ENCODE data around the gene EIF4B.

EIF4B gene

DNA sequence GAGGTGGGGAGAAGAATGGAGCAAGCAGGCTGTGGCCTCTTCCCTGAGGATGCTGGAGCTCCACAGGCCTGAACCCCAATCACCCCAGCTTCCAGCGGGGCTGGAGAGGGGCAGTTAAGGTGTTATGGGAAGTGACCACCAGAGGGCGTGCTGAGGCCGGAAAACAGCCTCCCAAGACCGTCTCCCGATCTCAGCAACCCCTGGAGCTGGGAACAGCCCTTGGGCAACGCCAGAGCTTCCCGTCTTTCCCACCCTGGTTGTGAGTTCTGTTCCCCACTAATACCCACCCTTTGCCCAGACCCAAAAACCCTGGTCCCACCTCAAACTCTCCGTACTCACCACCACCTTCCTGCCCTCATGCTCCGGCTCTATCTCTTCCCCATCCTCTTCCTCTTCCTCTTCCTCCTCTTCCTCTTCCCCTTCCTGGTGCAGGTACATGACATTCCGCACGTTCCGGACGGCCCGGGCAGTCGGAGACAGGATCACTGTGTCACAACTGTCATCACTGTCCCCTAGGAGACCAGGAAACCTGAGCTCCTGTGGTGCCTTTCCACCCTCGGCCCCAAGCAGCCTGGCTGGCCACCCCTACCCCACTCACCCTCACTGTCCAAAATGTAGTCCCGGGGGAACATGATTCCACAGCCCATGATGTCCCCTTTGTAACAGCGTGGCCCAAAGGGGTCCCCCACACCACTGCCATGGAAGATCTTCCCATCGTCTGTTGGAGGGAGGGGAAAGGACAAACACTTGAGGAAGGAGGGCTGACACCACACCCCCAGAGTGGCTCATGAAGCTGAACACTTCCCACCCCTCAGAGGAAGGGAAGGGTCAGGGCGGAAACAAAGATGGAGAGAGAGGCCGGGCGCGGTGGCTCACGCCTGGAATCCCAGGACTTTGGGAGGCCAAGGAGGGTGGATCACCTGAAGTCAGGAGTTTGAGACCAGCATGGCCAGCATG lies 60.0 kb downstream of the EIF4B start:
- TF ChIP-seq ZFX (IDR thresholded peaks at IDR 0.05; ENCODE audit: borderline replicate concordance): no peak
- TF ChIP-seq, protein P1, sequence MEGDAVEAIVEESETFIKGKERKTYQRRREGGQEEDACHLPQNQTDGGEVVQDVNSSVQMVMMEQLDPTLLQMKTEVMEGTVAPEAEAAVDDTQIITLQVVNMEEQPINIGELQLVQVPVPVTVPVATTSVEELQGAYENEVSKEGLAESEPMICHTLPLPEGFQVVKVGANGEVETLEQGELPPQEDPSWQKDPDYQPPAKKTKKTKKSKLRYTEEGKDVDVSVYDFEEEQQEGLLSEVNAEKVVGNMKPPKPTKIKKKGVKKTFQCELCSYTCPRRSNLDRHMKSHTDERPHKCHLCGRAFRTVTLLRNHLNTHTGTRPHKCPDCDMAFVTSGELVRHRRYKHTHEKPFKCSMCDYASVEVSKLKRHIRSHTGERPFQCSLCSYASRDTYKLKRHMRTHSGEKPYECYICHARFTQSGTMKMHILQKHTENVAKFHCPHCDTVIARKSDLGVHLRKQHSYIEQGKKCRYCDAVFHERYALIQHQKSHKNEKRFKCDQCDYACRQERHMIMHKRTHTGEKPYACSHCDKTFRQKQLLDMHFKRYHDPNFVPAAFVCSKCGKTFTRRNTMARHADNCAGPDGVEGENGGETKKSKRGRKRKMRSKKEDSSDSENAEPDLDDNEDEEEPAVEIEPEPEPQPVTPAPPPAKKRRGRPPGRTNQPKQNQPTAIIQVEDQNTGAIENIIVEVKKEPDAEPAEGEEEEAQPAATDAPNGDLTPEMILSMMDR (IDR thresholded peaks at IDR 0.05): peak; percentile 97
- no peak overlapping the region for H3K27ac ChIP-seq

DNA sequence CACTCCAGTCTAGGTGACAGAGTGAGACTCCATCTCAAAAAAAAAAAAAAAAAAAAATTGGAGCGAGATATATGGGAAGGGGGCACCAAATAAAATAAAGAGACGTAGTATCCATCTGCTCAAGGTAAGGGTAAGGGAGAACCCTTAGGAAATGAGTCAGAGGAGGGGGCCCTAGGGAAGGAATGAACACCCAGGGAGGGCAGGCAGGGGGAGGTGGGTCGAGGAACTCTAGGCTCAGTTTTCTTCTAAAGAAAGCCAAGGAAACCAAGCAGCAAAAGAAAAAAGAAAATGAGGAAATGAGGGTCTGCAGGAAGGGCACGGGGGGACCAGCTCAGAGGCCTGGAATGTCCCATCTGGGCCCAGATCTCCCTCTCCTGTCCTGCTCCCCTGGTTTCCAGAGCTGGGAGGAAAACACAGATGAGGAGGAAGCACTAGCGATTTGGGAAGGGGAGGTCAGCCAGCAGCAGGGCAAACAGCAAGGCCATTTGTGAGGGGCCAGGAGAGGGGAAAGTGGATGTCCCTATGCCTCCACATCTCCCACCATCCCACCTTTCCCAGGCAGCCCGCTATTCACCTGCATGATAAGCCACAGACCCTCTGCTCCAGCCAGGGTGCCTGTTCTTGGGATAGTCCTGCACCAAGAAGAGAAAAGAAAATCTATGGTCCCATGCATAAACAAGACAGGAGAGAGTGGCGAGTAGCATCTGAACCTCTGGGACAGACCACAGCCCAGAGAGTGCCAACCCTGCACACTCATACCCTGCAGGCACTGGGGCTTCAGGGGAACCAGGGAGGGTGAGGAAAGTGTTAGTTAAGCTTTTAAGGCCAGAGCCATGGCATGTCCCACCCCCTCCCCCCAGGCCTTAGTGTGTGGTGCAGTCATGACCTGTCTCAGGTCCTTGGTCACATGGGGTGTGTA lies 61.1 kb downstream of the EIF4B start:
- H3K27ac ChIP-seq: no peak overlapping the region
- TF ChIP-seq, protein P1 (IDR thresholded peaks at IDR 0.05): no peak
- no peak for TF ChIP-seq ZFX (IDR thresholded peaks at IDR 0.05; ENCODE audit: borderline replicate concordance)

DNA sequence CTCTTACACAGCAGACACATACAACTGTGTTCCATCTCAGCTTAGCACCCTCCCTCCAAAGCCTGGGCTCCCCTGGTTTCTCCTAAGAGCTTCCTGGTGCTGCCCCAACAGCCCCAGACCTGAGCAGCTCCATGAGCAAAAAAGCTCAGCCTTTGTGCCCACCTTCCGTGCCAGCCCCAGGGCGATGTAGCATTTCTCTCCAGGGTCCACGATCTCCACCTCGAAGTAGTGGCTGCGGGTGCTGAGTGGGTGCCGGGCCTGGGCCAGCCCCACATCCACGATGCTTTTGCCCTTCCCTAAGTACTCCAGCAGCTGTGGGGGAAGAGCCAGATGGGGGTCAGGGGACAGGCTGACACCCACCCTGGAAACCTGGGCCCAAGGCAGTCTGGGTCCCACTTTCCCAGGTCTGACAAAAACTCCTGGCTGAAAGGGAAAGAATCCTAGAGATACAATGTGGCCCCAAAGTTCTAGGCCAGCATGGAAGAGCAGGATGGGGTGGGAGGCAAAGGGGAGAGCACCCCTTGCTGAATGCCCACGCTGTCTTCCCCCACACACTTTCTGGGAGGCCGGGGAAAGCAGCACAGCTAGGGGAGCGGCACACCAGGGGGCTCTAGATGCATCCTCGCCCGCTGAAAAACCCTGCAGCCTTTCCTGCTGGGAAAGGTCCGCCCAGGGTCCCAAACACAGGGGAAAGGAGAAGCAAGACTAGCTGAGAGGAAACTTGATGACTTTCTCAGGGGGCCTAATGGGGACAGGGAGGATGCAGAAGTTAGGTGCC lies 61.9 kb downstream of the EIF4B start:
- H3K27ac ChIP-seq: no peak overlapping the region
- no peak for TF ChIP-seq ZFX (IDR thresholded peaks at IDR 0.05; ENCODE audit: borderline replicate concordance)
- TF ChIP-seq, protein P1 (IDR thresholded peaks at IDR 0.05): no peak

DNA sequence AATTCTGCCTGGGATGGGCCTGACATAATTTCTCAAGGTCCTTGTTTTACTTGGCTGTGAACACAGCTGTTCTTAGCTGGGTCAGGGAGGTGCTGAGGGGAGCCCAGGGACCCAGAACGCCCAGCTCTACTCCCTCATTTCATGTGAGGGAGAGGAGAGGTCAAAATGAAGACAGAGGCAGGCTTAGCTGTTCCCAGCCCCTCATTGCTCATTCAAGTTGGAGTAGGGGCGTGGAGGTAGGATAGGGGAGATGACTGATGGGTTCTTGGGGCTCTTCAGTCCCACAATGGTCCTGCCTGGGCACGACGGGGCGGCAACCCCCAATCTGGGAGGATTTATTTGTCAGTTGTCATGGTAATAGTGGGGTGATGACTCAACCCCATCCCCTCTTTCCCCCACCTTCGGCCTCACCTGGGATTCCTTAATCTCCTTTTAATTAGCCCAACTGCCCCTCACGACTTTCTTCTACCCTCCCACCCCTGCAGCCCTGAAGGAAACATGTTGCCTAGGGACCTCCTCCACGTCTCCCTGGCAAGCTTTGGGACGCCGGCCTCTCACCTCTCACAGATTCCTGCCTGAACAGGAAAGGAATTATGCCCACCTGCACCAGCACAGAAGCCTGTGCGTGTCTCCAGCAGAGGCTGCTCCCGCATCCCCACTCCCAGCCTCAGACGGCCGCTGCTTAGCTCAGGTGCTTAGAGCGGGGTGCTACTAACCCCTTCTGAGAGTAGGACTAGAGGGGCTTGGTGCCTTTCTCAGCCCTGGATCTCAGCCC lies 62.7 kb downstream of the EIF4B start:
- H3K27ac ChIP-seq: no peak overlapping the region
- TF ChIP-seq ZFX (IDR thresholded peaks at IDR 0.05; ENCODE audit: borderline replicate concordance): no peak
- TF ChIP-seq, protein P1 (IDR thresholded peaks at IDR 0.05): no peak

- TF ChIP-seq ZFX (IDR thresholded peaks at IDR 0.05; ENCODE audit: borderline replicate concordance): no peak
- TF ChIP-seq, protein P1 (IDR thresholded peaks at IDR 0.05): no peak
- no peak overlapping the region for H3K27ac ChIP-seq
Observed at GRCh38 chr12:53069621-53070410, 63.6 kb downstream of the EIF4B start.

Measured in 22Rv1 (cell line).